HL-60 (cell line): ENCODE results near the gene HDAC1.

Experiments
- POLR2AphosphoS5 ChIP-seq: IDR thresholded peaks from 2 replicates; pipeline ENCODE4 v1.6.1; 2012; ENCODE audit warnings: low read depth
- SPI1 ChIP-seq: IDR thresholded peaks from 2 replicates; pipeline ENCODE4 v1.6.1; 2012; ENCODE audit warnings: low read depth, mild to moderate bottlenecking, borderline replicate concordance
- TF ChIP-seq, protein P1 (sequence below): IDR thresholded peaks from one replicate; pipeline ENCODE4 v1.5.1; 2011; ENCODE audit warnings: low read length, control low read depth, inconsistent platforms; ENCODE audit not compliant: insufficient read depth

DNA sequence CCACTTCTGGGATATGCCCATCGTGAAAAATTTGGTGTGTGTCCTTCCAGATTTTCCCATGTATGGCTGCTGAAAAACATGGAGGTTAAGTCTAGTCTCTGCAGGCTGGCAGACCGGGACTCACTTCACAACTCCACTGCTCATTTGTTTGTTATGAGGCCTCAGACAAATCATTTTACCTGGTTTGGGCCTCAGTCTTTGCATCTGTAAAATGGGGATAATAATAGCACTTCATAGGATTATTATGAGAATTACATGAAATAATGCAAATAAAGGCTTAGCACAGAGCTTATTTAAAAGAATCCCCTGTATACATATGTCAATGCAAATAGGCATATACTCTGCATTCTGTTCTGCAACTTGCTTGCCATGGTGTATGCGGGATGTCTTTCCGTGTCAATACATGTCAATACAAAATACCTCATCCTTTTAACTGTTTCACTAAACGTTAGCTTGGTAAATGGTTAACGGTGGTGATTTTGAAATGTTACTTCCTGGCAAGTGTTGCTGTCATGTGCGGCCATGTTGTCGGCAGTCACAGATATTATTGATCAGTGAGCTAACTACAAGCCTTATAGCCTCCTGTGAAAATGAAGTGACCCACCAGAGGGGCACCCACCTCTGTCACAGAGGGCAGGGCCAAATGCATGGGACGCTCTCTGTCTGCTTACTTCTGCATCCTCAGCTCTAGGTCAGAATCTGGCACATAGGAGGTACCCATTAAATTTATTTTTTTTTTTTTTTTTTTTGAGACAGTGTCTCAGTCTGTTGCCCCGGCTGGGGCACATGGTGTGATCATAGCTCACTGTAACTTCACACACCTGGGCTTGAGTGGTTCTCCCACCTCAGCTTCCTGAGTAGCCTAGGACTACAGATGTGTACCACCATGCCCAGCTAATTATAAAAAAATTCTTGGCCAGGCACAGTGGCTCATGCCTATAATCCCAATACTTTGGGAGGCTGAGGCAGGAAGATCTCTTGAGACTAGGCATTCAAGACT is 36.5 kb upstream of the HDAC1 start:
- TF ChIP-seq, protein P1, sequence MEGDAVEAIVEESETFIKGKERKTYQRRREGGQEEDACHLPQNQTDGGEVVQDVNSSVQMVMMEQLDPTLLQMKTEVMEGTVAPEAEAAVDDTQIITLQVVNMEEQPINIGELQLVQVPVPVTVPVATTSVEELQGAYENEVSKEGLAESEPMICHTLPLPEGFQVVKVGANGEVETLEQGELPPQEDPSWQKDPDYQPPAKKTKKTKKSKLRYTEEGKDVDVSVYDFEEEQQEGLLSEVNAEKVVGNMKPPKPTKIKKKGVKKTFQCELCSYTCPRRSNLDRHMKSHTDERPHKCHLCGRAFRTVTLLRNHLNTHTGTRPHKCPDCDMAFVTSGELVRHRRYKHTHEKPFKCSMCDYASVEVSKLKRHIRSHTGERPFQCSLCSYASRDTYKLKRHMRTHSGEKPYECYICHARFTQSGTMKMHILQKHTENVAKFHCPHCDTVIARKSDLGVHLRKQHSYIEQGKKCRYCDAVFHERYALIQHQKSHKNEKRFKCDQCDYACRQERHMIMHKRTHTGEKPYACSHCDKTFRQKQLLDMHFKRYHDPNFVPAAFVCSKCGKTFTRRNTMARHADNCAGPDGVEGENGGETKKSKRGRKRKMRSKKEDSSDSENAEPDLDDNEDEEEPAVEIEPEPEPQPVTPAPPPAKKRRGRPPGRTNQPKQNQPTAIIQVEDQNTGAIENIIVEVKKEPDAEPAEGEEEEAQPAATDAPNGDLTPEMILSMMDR: no peak
- TF ChIP-seq POLR2AphosphoS5 (no peak), SPI1 (no peak)
